Ovary (tissue), 3 donors: ENCODE results near the gene CAMK2N2.
"Not testable (repeated sequence)": the region's sequence is repeated elsewhere in the genome, so short reads cannot be mapped to it uniquely, and the experiment has no call there.

ENCODE experiments used
- CTCF ChIP-seq, 3 donors: fragments of 450-650 bp in 2 of 3; fragments of 200-600 bp in 1 of 3; IDR thresholded peaks; one replicate each; pipeline versions ENCODE4 v1.5.1 to v1.8.0; 2016 to 2022; ENCODE audit warnings: antibody characterized with exemption in 3 of 3, mild to moderate bottlenecking in 1 of 3
- POLR2A ChIP-seq: fragments of 450-650 bp; IDR thresholded peaks from one replicate; pipeline ENCODE4 v1.6.1; 2017; ENCODE audit warnings: antibody characterized with exemption, mild to moderate bottlenecking, moderate library complexity
- donor health status: DM: no; HTN: no; CAD: no.

- not testable (repeated sequence) for TF ChIP-seq CTCF (IDR thresholded peaks at IDR 0.05); POLR2A
These were observed 5.9 kb upstream of the CAMK2N2 start for GRCh38 chr3:184267249-184267648.
